WTC11 (cell line): Measurements from ENCODE around the gene TPM4. TPM values are rescaled to one million over a fixed set of nuclear protein-coding genes. Genes with fewer than 3 reads are reported as not detected.

ENCODE experiments used
- ATAC-seq: fragments of 200-7000 bp; cut with Tn5 transposase; 2 replicates; pipeline ENCODE4 v1.10.0; 2021; ENCODE audit warnings: mild to moderate bottlenecking, moderate library complexity
- CTCF ChIA-PET: fragments of 300-600 bp; sonication (Branson Sonifier 250); formaldehyde crosslinking; loops from one replicate; lab custom pipeline; 2021; ENCODE audit warnings: antibody characterized with exemption; lab: Charles Lee
- POLR2A ChIA-PET: fragments of 350-600 bp; sonication (Branson Sonifier 250); formaldehyde crosslinking; loops from one replicate; lab custom pipeline; 2021; ENCODE audit warnings: antibody characterized with exemption; lab: Charles Lee
- DNase-seq: peaks from one replicate; pipeline ENCODE4 v3.0.0; 2021; ENCODE audit warnings: low spot score
- H3K27ac Mint-ChIP-seq: 2 replicates; pipeline ENCODE4 v1.8.0; 2021; ENCODE audit warnings: mixed read lengths
- H3K27me3 Mint-ChIP-seq: 2 replicates; pipeline ENCODE4 v1.8.0; 2021; ENCODE audit warnings: low read depth, mild to moderate bottlenecking, moderate library complexity, mixed read lengths
- H3K36me3 Mint-ChIP-seq: 2 replicates; pipeline ENCODE4 v1.8.0; 2021; ENCODE audit warnings: mixed read lengths
- H3K4me1 Mint-ChIP-seq: 2 replicates; pipeline ENCODE4 v1.8.0; 2022; ENCODE audit warnings: mixed read lengths
- H3K4me3 Mint-ChIP-seq: 2 replicates; pipeline ENCODE4 v1.8.0; 2021; ENCODE audit warnings: mild to moderate bottlenecking, moderate library complexity, mixed read lengths
- H3K9me3 Mint-ChIP-seq: 2 replicates; pipeline ENCODE4 v1.8.0; 2021; ENCODE audit warnings: mixed read lengths
- AR ChIP-seq: fragments of 250-450 bp; sonication (Bioruptor Pico); IDR thresholded peaks from 2 replicates; pipeline ENCODE4 v1.9.0; 2021; ENCODE audit warnings: mild to moderate bottlenecking
- ARID4B ChIP-seq: sonication (generic); formaldehyde crosslinking; IDR thresholded peaks from 2 replicates; pipeline ENCODE4 v1.8.0; 2023; ENCODE audit warnings: missing genetic modification reagents, mild to moderate bottlenecking, borderline replicate concordance
- CREB1 ChIP-seq: sonication (generic); formaldehyde crosslinking; IDR thresholded peaks from 2 replicates; pipeline ENCODE4 v1.8.0; 2023; ENCODE audit warnings: mild to moderate bottlenecking, missing genetic modification reagents
- CREM ChIP-seq: sonication (generic); formaldehyde crosslinking; IDR thresholded peaks from 2 replicates; pipeline ENCODE4 v1.8.1; 2022; ENCODE audit warnings: mild to moderate bottlenecking, missing genetic modification reagents, moderate library complexity
- ELF4 ChIP-seq: sonication (generic); formaldehyde crosslinking; IDR thresholded peaks from 2 replicates; pipeline ENCODE4 v1.8.1; 2022; ENCODE audit warnings: low read depth, mild to moderate bottlenecking, moderate library complexity, missing genetic modification reagents
- ERG ChIP-seq: fragments of 250-450 bp; sonication (Bioruptor Pico); IDR thresholded peaks from 2 replicates; pipeline ENCODE4 v1.8.0; 2021; ENCODE audit warnings: mild to moderate bottlenecking
- ESRRA ChIP-seq: sonication (generic); formaldehyde crosslinking; IDR thresholded peaks from 2 replicates; pipeline ENCODE4 v1.8.1; 2022; ENCODE audit warnings: mild to moderate bottlenecking, missing genetic modification reagents, borderline replicate concordance
- FOXK1 ChIP-seq: sonication (generic); formaldehyde crosslinking; IDR thresholded peaks from 2 replicates; pipeline ENCODE4 v1.8.0; 2022; ENCODE audit warnings: mild to moderate bottlenecking, moderate library complexity, missing genetic modification reagents
- FOXP1 ChIP-seq: sonication (generic); formaldehyde crosslinking; IDR thresholded peaks from 2 replicates; pipeline ENCODE4 v1.8.0; 2022; ENCODE audit warnings: missing genetic modification reagents, mild to moderate bottlenecking, moderate library complexity, borderline replicate concordance
- GRHL2 ChIP-seq: fragments of 250-450 bp; sonication (Bioruptor Pico); IDR thresholded peaks from 2 replicates; pipeline ENCODE4 v1.8.0; 2022; ENCODE audit warnings: mild to moderate bottlenecking, moderate library complexity; ENCODE audit not compliant: insufficient replicate concordance, severe bottlenecking
- GTF2I ChIP-seq: fragments of 250-450 bp; sonication (Bioruptor Pico); conservative IDR thresholded peaks from 2 replicates; pipeline ENCODE4 v1.4.0; 2021; ENCODE audit warnings: mild to moderate bottlenecking
- NFATC4 ChIP-seq: fragments of 250-450 bp; sonication (Bioruptor Pico); IDR thresholded peaks from 2 replicates; pipeline ENCODE4 v1.9.0; 2021; ENCODE audit warnings: mild to moderate bottlenecking
- PRDM15 ChIP-seq: sonication (generic); formaldehyde crosslinking; IDR thresholded peaks from 2 replicates; pipeline ENCODE4 v1.8.0; 2022; ENCODE audit warnings: missing genetic modification reagents
- PRRX2 ChIP-seq: fragments of 250-450 bp; sonication (Bioruptor Pico); IDR thresholded peaks from 2 replicates; pipeline ENCODE4 v1.8.0; 2021; ENCODE audit warnings: mild to moderate bottlenecking
- SOX15 ChIP-seq: fragments of 250-450 bp; sonication (Bioruptor Pico); IDR thresholded peaks from 2 replicates; pipeline ENCODE4 v1.9.0; 2021; ENCODE audit warnings: mild to moderate bottlenecking
- ZNF121 ChIP-seq: sonication (generic); formaldehyde crosslinking; IDR thresholded peaks from 2 replicates; pipeline ENCODE4 v1.8.0; 2023; ENCODE audit warnings: missing genetic modification reagents
- ZNF671 ChIP-seq: fragments of 250-450 bp; sonication (Bioruptor Pico); IDR thresholded peaks from 2 replicates; pipeline ENCODE4 v1.8.0; 2021; ENCODE audit warnings: mild to moderate bottlenecking
- total RNA-seq: library from RNA; stranded (reverse); gene quantifications from 3 replicates; pipeline ENCODE4 v1.2.3, GENCODE V29; 2021
- TF ChIP-seq, protein P1 (sequence below): fragments of 200-600 bp; IDR thresholded peaks from 2 replicates; pipeline ENCODE4 v1.8.0; 2022; ENCODE audit warnings: antibody characterized with exemption

TPM4 gene
- total RNA-seq, 1 experiment from 2014 or later, result 302 TPM

GRCh38 chr19:16077984-16078758 is 1.9 kb downstream of the TPM4 start:
- CTCF ChIA-PET, result interaction anchor here (0.6 to 8.9 kb wide), 4 partner anchors 16 to 84 kb away, joined by 3 to 100 read pairs (median 11); no protein-coding TSS in a partner anchor
- Mint-ChIP-seq H3K4me3 (peak overlapping the region; percentile 85), H3K9me3 (no peaks in the 10 kb centered on the region), H3K4me1 (peaks cover 53% of the 10 kb centered on the region), H3K36me3 (peaks cover 29% of the 10 kb centered on the region), H3K27ac (peak overlapping the region; percentile 98), H3K27me3 (no peaks in the 10 kb centered on the region)
- no peak for ATAC-seq
- POLR2A ChIA-PET, result interaction anchor here (0.8 to 2.5 kb wide), 4 partner anchors 9 to 33 kb away, joined by 3 to 10 read pairs (median 4); no protein-coding TSS in a partner anchor
- TF ChIP-seq GTF2I (CRISPR knock-in tag) (no peak), AR (CRISPR knock-in tag) (0 out of 2 replicates have a peak, but pooled peaks have one; percentile 26), GRHL2 (CRISPR knock-in tag) (no peak), ELF4 (CRISPR knock-in tag) (no peak), SOX15 (CRISPR knock-in tag) (no peak), ZNF121 (CRISPR knock-in tag) (no peak), CREB1 (CRISPR knock-in tag) (no peak), FOXK1 (no peak), ZNF671 (CRISPR knock-in tag) (0 out of 2 replicates have a peak, but pooled peaks have one; percentile 48), NFATC4 (CRISPR knock-in tag) (0 out of 2 replicates have a peak, but pooled peaks have one; percentile 55), ERG (CRISPR knock-in tag) (peak; percentile 72; the same call in 1 of the 2 replicates), FOXP1 (no peak), PRRX2 (CRISPR knock-in tag) (peak; percentile 11; the same call in 1 of the 2 replicates), ESRRA (CRISPR knock-in tag) (no peak)
- TF ChIP-seq, protein P1, sequence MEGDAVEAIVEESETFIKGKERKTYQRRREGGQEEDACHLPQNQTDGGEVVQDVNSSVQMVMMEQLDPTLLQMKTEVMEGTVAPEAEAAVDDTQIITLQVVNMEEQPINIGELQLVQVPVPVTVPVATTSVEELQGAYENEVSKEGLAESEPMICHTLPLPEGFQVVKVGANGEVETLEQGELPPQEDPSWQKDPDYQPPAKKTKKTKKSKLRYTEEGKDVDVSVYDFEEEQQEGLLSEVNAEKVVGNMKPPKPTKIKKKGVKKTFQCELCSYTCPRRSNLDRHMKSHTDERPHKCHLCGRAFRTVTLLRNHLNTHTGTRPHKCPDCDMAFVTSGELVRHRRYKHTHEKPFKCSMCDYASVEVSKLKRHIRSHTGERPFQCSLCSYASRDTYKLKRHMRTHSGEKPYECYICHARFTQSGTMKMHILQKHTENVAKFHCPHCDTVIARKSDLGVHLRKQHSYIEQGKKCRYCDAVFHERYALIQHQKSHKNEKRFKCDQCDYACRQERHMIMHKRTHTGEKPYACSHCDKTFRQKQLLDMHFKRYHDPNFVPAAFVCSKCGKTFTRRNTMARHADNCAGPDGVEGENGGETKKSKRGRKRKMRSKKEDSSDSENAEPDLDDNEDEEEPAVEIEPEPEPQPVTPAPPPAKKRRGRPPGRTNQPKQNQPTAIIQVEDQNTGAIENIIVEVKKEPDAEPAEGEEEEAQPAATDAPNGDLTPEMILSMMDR, result no peak
- no peak for DNase-seq

GRCh38 chr19:16078759-16079707 is 2.7 kb downstream of the TPM4 start:
- Mint-ChIP-seq H3K4me1 (peaks cover 51% of the 10 kb centered on the region), H3K9me3 (no peaks in the 10 kb centered on the region), H3K27me3 (no peaks in the 10 kb centered on the region), H3K27ac (peak overlapping the region; percentile 98), H3K36me3 (peaks cover 36% of the 10 kb centered on the region), H3K4me3 (peak overlapping the region; percentile 85)
- no peak for DNase-seq
- ChIA-PET POLR2A (no interaction called here), CTCF (interaction anchor here (4.3 to 8.9 kb wide), 2 partner anchors 17 to 38 kb away, joined by 19 to 100 read pairs; no protein-coding TSS in a partner anchor)
- ATAC-seq, result no peak
- TF ChIP-seq CREM (no peak), SOX15 (CRISPR knock-in tag) (no peak), ARID4B (no peak), PRDM15 (CRISPR knock-in tag) (no peak)
